SK-N-SH (cell line): ENCODE measurements around the gene TUBA3E.

Experiments
- CTCF ChIP-seq: fragments of 200-600 bp; sonication (generic); IDR thresholded peaks from 2 replicates; pipeline ENCODE4 v1.6.1; 2017; ENCODE audit warnings: antibody characterized with exemption, mild to moderate bottlenecking, moderate library complexity
- EP300 ChIP-seq, 2 experiments: IDR thresholded peaks; 2 replicates each; pipeline versions ENCODE4 v1.4.0 to v1.6.1; 2012; ENCODE audit warnings: borderline replicate concordance in 1 of 2, low read depth in 1 of 2, low read length in 1 of 2
- FOSL2 ChIP-seq: IDR thresholded peaks from 2 replicates; pipeline ENCODE4 v1.4.0; 2012; ENCODE audit warnings: low read depth, mild to moderate bottlenecking, moderate library complexity, borderline replicate concordance
- GATA2 ChIP-seq: sonication (generic); formaldehyde crosslinking; IDR thresholded peaks from 2 replicates; pipeline ENCODE4 v1.5.0; 2020; ENCODE audit warnings: mild to moderate bottlenecking, missing genetic modification reagents
- JUND ChIP-seq: IDR thresholded peaks from 2 replicates; pipeline ENCODE4 v1.4.0; 2012
- POLR2AphosphoS5 ChIP-seq: IDR thresholded peaks from 2 replicates; pipeline ENCODE4 v1.6.1; 2012; ENCODE audit warnings: low read depth, low read length
- REST ChIP-seq: IDR thresholded peaks from 2 replicates; pipeline ENCODE4 v1.6.1; 2012; ENCODE audit warnings: mild to moderate bottlenecking, low read depth, low read length, moderate library complexity
- SIN3A ChIP-seq: IDR thresholded peaks from 2 replicates; pipeline ENCODE4 v1.6.1; 2012; ENCODE audit warnings: low read depth, mild to moderate bottlenecking, low read length, moderate library complexity, borderline replicate concordance
- SMC3 ChIP-seq: IDR thresholded peaks from 2 replicates; pipeline ENCODE4 v1.6.1; 2012; ENCODE audit warnings: low read depth, low read length, improper control_type of control experiment
- TEAD4 ChIP-seq: IDR thresholded peaks from 2 replicates; pipeline ENCODE4 v1.4.0; 2012; ENCODE audit warnings: mild to moderate bottlenecking, borderline replicate concordance; ENCODE audit not compliant: insufficient read depth
- YY1 ChIP-seq: IDR thresholded peaks from 2 replicates; pipeline ENCODE4 v1.4.0; 2012; ENCODE audit warnings: low read depth, mild to moderate bottlenecking
- TF ChIP-seq, protein P1 (sequence below): fragments of 150-350 bp; IDR thresholded peaks from 2 replicates; pipeline ENCODE4 v1.6.1; 2017; ENCODE audit warnings: antibody characterized with exemption, low read length, low read depth, borderline replicate concordance

GRCh38 chr2:130231656-130232055 lies 33.4 kb upstream of the TUBA3E start:
- TF ChIP-seq JUND (no peak), FOSL2 (no peak), CTCF (no peak), GATA2 (CRISPR knock-in tag) (no peak), SMC3 (no peak), EP300 (IDR thresholded peaks at IDR 0.05; ENCODE audit: borderline replicate concordance in 1 of 2, low read depth in 1 of 2, low read length in 1 of 2) (no peak), TEAD4 (no peak), SIN3A (no peak), YY1 (no peak), POLR2AphosphoS5 (no peak), REST (no peak)
- TF ChIP-seq, protein P1, sequence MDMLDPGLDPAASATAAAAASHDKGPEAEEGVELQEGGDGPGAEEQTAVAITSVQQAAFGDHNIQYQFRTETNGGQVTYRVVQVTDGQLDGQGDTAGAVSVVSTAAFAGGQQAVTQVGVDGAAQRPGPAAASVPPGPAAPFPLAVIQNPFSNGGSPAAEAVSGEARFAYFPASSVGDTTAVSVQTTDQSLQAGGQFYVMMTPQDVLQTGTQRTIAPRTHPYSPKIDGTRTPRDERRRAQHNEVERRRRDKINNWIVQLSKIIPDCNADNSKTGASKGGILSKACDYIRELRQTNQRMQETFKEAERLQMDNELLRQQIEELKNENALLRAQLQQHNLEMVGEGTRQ: no peak
